ENCODE measurements around the gene TRMU.

DNA sequence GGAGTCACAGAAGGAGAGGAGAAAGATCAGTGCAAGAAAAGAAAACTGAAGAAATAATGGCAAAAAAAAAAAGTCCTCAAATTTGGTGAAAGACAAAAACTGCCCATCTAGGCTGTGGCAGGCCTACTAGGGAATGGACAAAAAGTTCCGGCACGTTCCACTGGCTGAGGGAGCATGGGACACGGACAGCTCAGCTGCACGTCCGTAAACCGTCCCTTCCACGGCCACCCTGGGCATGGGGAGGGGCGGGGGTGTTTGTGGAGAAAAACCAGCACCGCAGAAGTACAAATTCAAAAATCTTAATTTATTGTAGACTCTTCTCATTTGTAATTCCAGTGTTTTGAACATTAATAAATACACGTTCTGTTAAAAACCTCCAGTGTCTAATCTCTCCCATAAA is 25.4 kb downstream of the TRMU start:
- TF ChIP-seq, protein P1, sequence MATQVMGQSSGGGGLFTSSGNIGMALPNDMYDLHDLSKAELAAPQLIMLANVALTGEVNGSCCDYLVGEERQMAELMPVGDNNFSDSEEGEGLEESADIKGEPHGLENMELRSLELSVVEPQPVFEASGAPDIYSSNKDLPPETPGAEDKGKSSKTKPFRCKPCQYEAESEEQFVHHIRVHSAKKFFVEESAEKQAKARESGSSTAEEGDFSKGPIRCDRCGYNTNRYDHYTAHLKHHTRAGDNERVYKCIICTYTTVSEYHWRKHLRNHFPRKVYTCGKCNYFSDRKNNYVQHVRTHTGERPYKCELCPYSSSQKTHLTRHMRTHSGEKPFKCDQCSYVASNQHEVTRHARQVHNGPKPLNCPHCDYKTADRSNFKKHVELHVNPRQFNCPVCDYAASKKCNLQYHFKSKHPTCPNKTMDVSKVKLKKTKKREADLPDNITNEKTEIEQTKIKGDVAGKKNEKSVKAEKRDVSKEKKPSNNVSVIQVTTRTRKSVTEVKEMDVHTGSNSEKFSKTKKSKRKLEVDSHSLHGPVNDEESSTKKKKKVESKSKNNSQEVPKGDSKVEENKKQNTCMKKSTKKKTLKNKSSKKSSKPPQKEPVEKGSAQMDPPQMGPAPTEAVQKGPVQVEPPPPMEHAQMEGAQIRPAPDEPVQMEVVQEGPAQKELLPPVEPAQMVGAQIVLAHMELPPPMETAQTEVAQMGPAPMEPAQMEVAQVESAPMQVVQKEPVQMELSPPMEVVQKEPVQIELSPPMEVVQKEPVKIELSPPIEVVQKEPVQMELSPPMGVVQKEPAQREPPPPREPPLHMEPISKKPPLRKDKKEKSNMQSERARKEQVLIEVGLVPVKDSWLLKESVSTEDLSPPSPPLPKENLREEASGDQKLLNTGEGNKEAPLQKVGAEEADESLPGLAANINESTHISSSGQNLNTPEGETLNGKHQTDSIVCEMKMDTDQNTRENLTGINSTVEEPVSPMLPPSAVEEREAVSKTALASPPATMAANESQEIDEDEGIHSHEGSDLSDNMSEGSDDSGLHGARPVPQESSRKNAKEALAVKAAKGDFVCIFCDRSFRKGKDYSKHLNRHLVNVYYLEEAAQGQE (IDR thresholded peaks at IDR 0.05; ENCODE audit: low read depth): no peak
- TF ChIP-seq CEBPB (IDR thresholded peaks at IDR 0.05) (no peak), MAX (IDR thresholded peaks at IDR 0.05) (no peak), YY1 (IDR thresholded peaks at IDR 0.05; ENCODE audit: low read depth) (no peak), EGR1 (IDR thresholded peaks at IDR 0.05) (no peak), TEAD4 (IDR thresholded peaks at IDR 0.05) (no peak)

Data from Ishikawa (cell line).